ENCODE results near the gene DOCK3. TPM values are rescaled to one million over a fixed set of nuclear protein-coding genes. Genes with fewer than 3 reads are reported as not detected.
"Not testable (repeated sequence)": the region's sequence is repeated elsewhere in the genome, so short reads cannot be mapped to it uniquely, and the experiment has no call there.

Gene DOCK3
- total and polyA plus RNA-seq, 2 donors (not counting 3 experiments of a cell fraction or from before 2014, with no cell fraction given): 0.08 to 0.13 TPM

- no TSS peak for BruUV-seq (replicated peaks)
- no peak for TF ChIP-seq CTCF (IDR thresholded peaks at IDR 0.05; ENCODE audit: extremely low read depth in 1 of 2, insufficient read depth in 1 of 2, low read depth in 1 of 2, low read length in 2 of 2)
- no peak for TF ChIP-seq GATA2 (IDR thresholded peaks at IDR 0.05; ENCODE audit: insufficient read depth, insufficient read length, low read depth, low read length)
- no peak for TF ChIP-seq JUN (IDR thresholded peaks at IDR 0.05; ENCODE audit: borderline replicate concordance, insufficient read depth, insufficient read length, low read depth)
- TF ChIP-seq MAX (IDR thresholded peaks at IDR 0.05; ENCODE audit: insufficient read depth, insufficient read length): no peak
- no peak for TF ChIP-seq MYC (IDR thresholded peaks at IDR 0.05; ENCODE audit: low read depth, low read length)
- no peak for TF ChIP-seq POLR2A (IDR thresholded peaks at IDR 0.05; ENCODE audit: low read depth, low read length)
- Histone ChIP-seq H3K27me3 (ENCODE audit: control insufficient read depth in 2 of 2, insufficient read depth in 2 of 2, low read length in 2 of 2) (no peaks in the 10 kb centered on the region), H3K4me1 (ENCODE audit: control insufficient read depth, extremely low read depth, insufficient read depth, low read length) (peaks cover 36% of the 10 kb centered on the region), H3K9me1 (replicated peaks; ENCODE audit: control insufficient read depth, extremely low read depth, insufficient read depth, low read length) (no peaks in the 10 kb centered on the region), H3K9me3 (replicated peaks; ENCODE audit: control insufficient read depth, insufficient read depth, low read length) (no peaks in the 10 kb centered on the region), H3K27ac (ENCODE audit: insufficient read depth, low read depth, low read length) (no peak overlapping the region), H3K36me3 (ENCODE audit: control insufficient read depth in 2 of 2, extremely low read depth in 1 of 2, insufficient read depth in 2 of 2, low read length in 2 of 2) (peaks cover 11 to 20% of the 10 kb centered on the region in 2 experiments), H3K4me3 (replicated peaks in 1 of 3; ENCODE audit: insufficient read depth in 1 of 3, low read depth in 1 of 3, low read length in 3 of 3) (peak overlapping the region in 2 of 3 experiments; percentile 64 to 93), H2AFZ (ENCODE audit: low read depth, low read length) (no peak overlapping the region), H3K4me2 (ENCODE audit: insufficient read depth, low read length) (peak overlapping the region; percentile 96), H3K9ac (replicated peaks; ENCODE audit: extremely low read depth, insufficient read depth, low read length) (peak overlapping the region; percentile 99), H4K20me1 (replicated peaks; ENCODE audit: control insufficient read depth, extremely low read depth, insufficient read depth, low read length) (no peaks in the 10 kb centered on the region), H3K79me2 (ENCODE audit: control insufficient read depth, insufficient read depth, low read length) (peaks cover 49% of the 10 kb centered on the region)
- CTCF ChIA-PET: no interaction called here
- DNase-seq (ENCODE audit: low read depth, low spot score) (no peak), FAIRE-seq (no peak)
- POLR2A ChIA-PET: interaction anchor here (0.9 kb wide), 1 partner anchor 1022 kb away, joined by 5 read pairs; no protein-coding TSS in a partner anchor
- dilution Hi-C loops (cut with MboI; ENCODE audit: extremely low pct_ligation_motif_present, low sequenced_read_pairs) (no loop called here), intact Hi-C loops (cut with micrococcal nuclease) (loop anchor here (10.0 kb wide), 1 partner anchor 558 kb away; the partner anchor contains the start of genes PARP3 and RRP9)
These were observed 712.1 kb downstream of the DOCK3 start for GRCh38 chr3:51386852-51387229.

- H4K20me1 ChIP-seq (replicated peaks; ENCODE audit: control insufficient read depth, extremely low read depth, insufficient read depth, low read length); dilution Hi-C loops (cut with MboI; ENCODE audit: extremely low pct_ligation_motif_present, low sequenced_read_pairs); H3K27ac ChIP-seq (ENCODE audit: insufficient read depth, low read depth, low read length); FAIRE-seq; H3K9ac ChIP-seq (replicated peaks; ENCODE audit: extremely low read depth, insufficient read depth, low read length); POLR2A ChIA-PET; H2AFZ ChIP-seq (ENCODE audit: low read depth, low read length); H3K9me3 ChIP-seq (replicated peaks; ENCODE audit: control insufficient read depth, insufficient read depth, low read length); H3K27me3 ChIP-seq (ENCODE audit: control insufficient read depth in 2 of 2, insufficient read depth in 2 of 2, low read length in 2 of 2); BruUV-seq (replicated peaks); DNase-seq (ENCODE audit: low read depth, low spot score); H3K9me1 ChIP-seq (replicated peaks; ENCODE audit: control insufficient read depth, extremely low read depth, insufficient read depth, low read length): not testable (repeated sequence)
- H3K4me3 ChIP-seq (replicated peaks in 1 of 3; ENCODE audit: insufficient read depth in 1 of 3, low read depth in 1 of 3, low read length in 3 of 3): peak overlapping the region in 2 of 3 experiments; percentile 10 to 34
- H3K79me2 ChIP-seq (ENCODE audit: control insufficient read depth, insufficient read depth, low read length): peaks cover 54% of the 10 kb centered on the region
- peak overlapping the region; percentile 66 for H3K4me2 ChIP-seq (ENCODE audit: insufficient read depth, low read length)
- peaks cover 11 to 20% of the 10 kb centered on the region in 2 experiments for H3K36me3 ChIP-seq (ENCODE audit: control insufficient read depth in 2 of 2, extremely low read depth in 1 of 2, insufficient read depth in 2 of 2, low read length in 2 of 2)
- CTCF ChIA-PET: interaction anchor here (0.9 to 3.2 kb wide), 4 partner anchors 115 to 771 kb away, joined by 3 to 20 read pairs (median 4); partner anchors contain the start of gene MAPKAPK3
- peaks cover 38% of the 10 kb centered on the region for H3K4me1 ChIP-seq (ENCODE audit: control insufficient read depth, extremely low read depth, insufficient read depth, low read length)
- intact Hi-C loops (cut with micrococcal nuclease): loop anchor here (10.0 kb wide), 1 partner anchor 558 kb away; the partner anchor contains the start of genes PARP3 and RRP9
These were observed 712.6 kb downstream of the DOCK3 start for GRCh38 chr3:51387281-51387680.

Measured in endothelial cell of umbilical vein (primary cell).